ENCODE data around the gene JUNB.
"Not testable (repeated sequence)": the region's sequence is repeated elsewhere in the genome, so short reads cannot be mapped to it uniquely, and the experiment has no call there.

JUNB gene

GRCh38 chr19:12789098-12789903 lies 2.0 kb upstream of the JUNB start:
- no peak for DNase-seq (ENCODE audit: low read depth in 2 of 2)

- peak; percentile 95 for DNase-seq (ENCODE audit: low read depth in 2 of 2)
Measured at GRCh38 chr19:12789904-12790619, 1.2 kb upstream of the JUNB start.

- no peak for DNase-seq (ENCODE audit: low read depth in 2 of 2)
Measured at GRCh38 chr19:12790628-12791344, 500 bp upstream of the JUNB start.

- no peak for DNase-seq (ENCODE audit: low read depth in 2 of 2)
Measured at GRCh38 chr19:12792051-12792852, 966 bp downstream of the JUNB start.

- no peak for DNase-seq (ENCODE audit: low read depth in 2 of 2)
Measured at GRCh38 chr19:12792853-12793289, 1.6 kb downstream of the JUNB start.

GRCh38 chr19:12793290-12794195 lies 2.3 kb downstream of the JUNB start:
- DNase-seq (ENCODE audit: low read depth in 2 of 2) = peak; percentile 85 to 90

- DNase-seq (ENCODE audit: low read depth in 2 of 2) = no peak
Measured at GRCh38 chr19:12794196-12794941, 3.1 kb downstream of the JUNB start.

- DNase-seq (ENCODE audit: low read depth in 2 of 2) = no peak
Measured at GRCh38 chr19:12794971-12795381, 3.7 kb downstream of the JUNB start.

- no peak for DNase-seq (ENCODE audit: low read depth in 2 of 2)
Measured at GRCh38 chr19:12796146-12797071, 5.1 kb downstream of the JUNB start.

- no peak for DNase-seq (ENCODE audit: low read depth in 2 of 2)
Measured at GRCh38 chr19:12797141-12797587, 5.9 kb downstream of the JUNB start.

GRCh38 chr19:12797607-12798006 lies 6.3 kb downstream of the JUNB start:
- DNase-seq (ENCODE audit: low read depth in 2 of 2) = not testable (repeated sequence)

- DNase-seq (ENCODE audit: low read depth in 2 of 2) = no peak
Measured at GRCh38 chr19:12799742-12800465, 8.6 kb downstream of the JUNB start.

GRCh38 chr19:12800466-12800770 lies 9.1 kb downstream of the JUNB start:
- DNase-seq (ENCODE audit: low read depth in 2 of 2) = no peak

GRCh38 chr19:12800923-12801465 lies 9.7 kb downstream of the JUNB start:
- no peak for DNase-seq (ENCODE audit: low read depth in 2 of 2)

GRCh38 chr19:12801466-12802266 lies 10.4 kb downstream of the JUNB start, which contains the start of the genes PRDX2 and THSD8:
Gene PRDX2 (minus strand): TSS chr19:12801800. CDS start chr19:12801261, 539 bp downstream.
Gene THSD8 (plus strand): TSS chr19:12802069. CDS start chr19:12802072, 3 bp downstream.
- DNase-seq (ENCODE audit: low read depth in 2 of 2) = no peak

- DNase-seq (ENCODE audit: low read depth in 2 of 2) = no peak
Measured at GRCh38 chr19:12802267-12803106, 11.2 kb downstream of the JUNB start.
